Keratinocyte (primary cell): ENCODE results near the gene RNF41. TPM values are rescaled to one million over a fixed set of nuclear protein-coding genes. Genes with fewer than 3 reads are reported as not detected.
"Not testable (repeated sequence)": the region's sequence is repeated elsewhere in the genome, so short reads cannot be mapped to it uniquely, and the experiment has no call there.

Experiments
- DNase-seq: peaks from one replicate; pipeline ENCODE4 v3.0.0-alpha.2; 2011; ENCODE audit warnings: low read depth, missing footprints, low spot score
- FAIRE-seq: peaks from 2 replicates; lab custom pipeline; 2011; peaks lifted over from hg19 to GRCh38; lab: Jason Lieb, UNC
- H2AFZ ChIP-seq: 2 replicates; pipeline ENCODE4 v1.6.0; 2012; ENCODE audit warnings: low read length, control low read depth, inconsistent platforms; ENCODE audit not compliant: control insufficient read depth
- H3K27ac ChIP-seq: 2 replicates; pipeline ENCODE4 v1.5.1; 2011; ENCODE audit warnings: low read length; ENCODE audit not compliant: control insufficient read depth, insufficient read depth
- H3K27me3 ChIP-seq: 3 replicates; pipeline ENCODE4 v1.6.0; 2011; ENCODE audit warnings: low read length; ENCODE audit not compliant: control insufficient read depth, insufficient read depth; ENCODE audit errors: extremely low read depth
- H3K36me3 ChIP-seq, 2 experiments: 2 replicates in 1 of 2; 3 replicates in 1 of 2; pipeline ENCODE4 v1.5.1; 2011; ENCODE audit warnings: low read length in 2 of 2, mild to moderate bottlenecking in 1 of 2; ENCODE audit not compliant: control insufficient read depth in 2 of 2, insufficient read depth in 2 of 2; ENCODE audit errors: extremely low read depth in 1 of 2
- H3K4me1 ChIP-seq: 3 replicates; pipeline ENCODE4 v1.5.1; 2011; ENCODE audit warnings: low read length; ENCODE audit not compliant: control insufficient read depth, insufficient read depth; ENCODE audit errors: extremely low read depth
- H3K4me2 ChIP-seq: 3 replicates; pipeline ENCODE4 v1.6.0; 2011; ENCODE audit warnings: low read depth, low read length; ENCODE audit not compliant: control insufficient read depth, insufficient read depth; ENCODE audit errors: extremely low read depth
- H3K4me3 ChIP-seq, 3 experiments: fragments of 200-600 bp in 1 of 3; sonication (generic) in 1 of 3; 2 replicates in 2 of 3; 3 replicates in 1 of 3; pipeline ENCODE4 v1.5.1; 2011 to 2016; ENCODE audit warnings: low read length in 3 of 3, mild to moderate bottlenecking in 3 of 3, control low read depth in 2 of 3, inconsistent platforms in 1 of 3, low read depth in 1 of 3, mixed read lengths in 1 of 3, mixed run types in 1 of 3, moderate library complexity in 1 of 3; ENCODE audit not compliant: control insufficient read depth in 2 of 3, insufficient read depth in 2 of 3; ENCODE audit errors: extremely low read depth in 1 of 3
- H3K79me2 ChIP-seq: 2 replicates; pipeline ENCODE4 v1.6.0; 2012; ENCODE audit warnings: low read length; ENCODE audit not compliant: control insufficient read depth, insufficient read depth
- H3K9ac ChIP-seq: 3 replicates; pipeline ENCODE4 v1.6.0; 2011; ENCODE audit warnings: low read length; ENCODE audit not compliant: control insufficient read depth, insufficient read depth; ENCODE audit errors: extremely low read depth
- H3K9me1 ChIP-seq: 3 replicates; pipeline ENCODE4 v1.6.0; 2011; ENCODE audit warnings: low read length; ENCODE audit not compliant: control insufficient read depth, insufficient read depth; ENCODE audit errors: extremely low read depth
- H3K9me3 ChIP-seq: 2 replicates; pipeline ENCODE4 v1.5.1; 2012; ENCODE audit warnings: low read depth, low read length; ENCODE audit not compliant: control insufficient read depth
- H4K20me1 ChIP-seq: 3 replicates; pipeline ENCODE4 v1.6.0; 2011; ENCODE audit warnings: low read length; ENCODE audit not compliant: control insufficient read depth, insufficient read depth; ENCODE audit errors: extremely low read depth
- EZH2 ChIP-seq: IDR thresholded peaks from one replicate; pipeline ENCODE4 v1.6.1; 2012; ENCODE audit warnings: inconsistent platforms, mild to moderate bottlenecking, low read length, moderate library complexity
- dilution Hi-C: fragments of 300-500 bp; cut with MboI; formaldehyde crosslinking; loops from one replicate; pipeline ENCODE4 v1.7.0; 2020; ENCODE audit warnings: low sequenced_read_pairs; ENCODE audit not compliant: extremely low pct_ligation_motif_present
- polyA plus RNA-seq, 5 experiments: library from polyadenylated mRNA; depleted of rRNA in 3 of 5; stranded (reverse) in 3 of 5; stranded (forward) in 1 of 5; unstranded in 1 of 5; fragments of >200 nt; gene quantifications; 1 replicate in 1 of 5; 2 replicates in 3 of 5; 3 replicates in 1 of 5; pipeline versions ENCODE4 v1.2.1 to v1.2.3, GENCODE V29; 2011 to 2012; ENCODE audit warnings: missing spikeins in 2 of 5, low read depth in 1 of 5, low replicate concordance in 1 of 5
- TF ChIP-seq, protein P1 (sequence below), 3 experiments: IDR thresholded peaks in 1 of 3; conservative IDR thresholded peaks in 1 of 3; optimal IDR thresholded peaks in 1 of 3; 2 replicates in 2 of 3; 3 replicates in 1 of 3; pipeline versions ENCODE3 to v1.5.1; 2011; ENCODE audit warnings: low read length in 3 of 3, mild to moderate bottlenecking in 3 of 3, moderate library complexity in 2 of 3, control low read depth in 1 of 3, inconsistent platforms in 1 of 3; ENCODE audit not compliant: insufficient read depth in 2 of 3; ENCODE audit errors: extremely low read depth in 1 of 3

The RNF41 gene
- polyA plus RNA-seq, 1 donor (not counting 4 experiments of a cell fraction or from before 2014, with no cell fraction given) = 42.2 TPM

DNA sequence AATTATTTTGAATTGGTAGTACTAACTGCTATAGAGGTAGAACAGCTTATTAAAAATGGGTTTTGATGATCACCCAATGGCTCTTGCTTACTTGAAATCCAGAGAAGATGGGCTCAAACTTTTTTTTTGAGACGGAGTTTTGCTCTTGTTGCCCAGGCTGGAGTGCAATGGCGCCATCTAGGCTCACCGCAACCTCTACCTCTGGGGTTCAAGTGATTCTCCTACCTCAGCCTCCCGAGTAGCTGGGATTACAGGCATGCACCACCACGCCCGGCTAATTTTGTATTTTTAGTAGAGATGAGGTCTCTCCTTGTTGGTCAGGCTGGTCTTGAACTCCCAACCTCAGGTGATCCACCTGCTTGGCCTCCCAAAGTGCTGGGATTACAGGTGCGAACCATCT is 41.2 kb upstream of the RNF41 start:
- dilution Hi-C loops, H4K20me1 ChIP-seq, H3K9me1 ChIP-seq, FAIRE-seq, H3K27me3 ChIP-seq, H3K9me3 ChIP-seq, H3K4me2 ChIP-seq, H3K79me2 ChIP-seq, H3K36me3 ChIP-seq, DNase-seq, H3K9ac ChIP-seq, H3K4me3 ChIP-seq, H2AFZ ChIP-seq: not testable (repeated sequence)
- Histone ChIP-seq H3K4me1 (peaks cover 26% of the 10 kb centered on the region), H3K27ac (peak overlapping the region; percentile 76)

DNA sequence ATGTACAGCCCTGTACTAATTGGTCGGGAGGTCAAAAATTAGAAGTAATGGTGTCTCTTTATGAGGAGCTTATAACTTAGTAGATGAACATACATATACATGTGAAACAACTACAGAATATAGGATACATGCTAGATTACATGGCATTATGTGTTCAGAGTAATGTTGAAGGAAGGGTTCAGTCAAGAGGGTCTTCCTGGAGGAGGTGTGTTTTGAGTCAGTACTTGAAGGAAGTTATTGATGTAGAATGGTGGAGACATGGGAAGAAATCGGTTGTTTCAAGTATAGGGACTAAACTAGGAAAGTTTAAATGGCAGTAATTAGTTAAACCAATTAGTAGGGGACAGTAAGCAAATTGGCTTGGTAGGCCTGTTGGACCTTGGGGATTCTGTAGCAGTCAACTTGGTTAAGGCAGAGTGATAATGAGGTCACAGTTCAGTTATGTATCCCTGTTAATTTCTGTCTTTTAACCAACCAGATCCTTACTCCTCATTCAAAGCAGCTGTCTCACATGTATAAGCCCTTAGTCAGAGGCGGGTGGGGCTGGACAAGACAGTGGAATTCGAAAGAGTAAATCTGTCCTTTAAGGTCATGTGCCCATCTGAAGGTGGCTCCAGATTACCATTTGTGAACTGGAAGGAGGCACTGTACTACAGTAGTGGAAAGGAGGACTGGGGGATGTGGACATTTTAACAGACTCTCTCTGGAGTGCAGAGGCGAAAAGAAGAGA is 39.9 kb upstream of the RNF41 start:
- TF ChIP-seq, protein P1, sequence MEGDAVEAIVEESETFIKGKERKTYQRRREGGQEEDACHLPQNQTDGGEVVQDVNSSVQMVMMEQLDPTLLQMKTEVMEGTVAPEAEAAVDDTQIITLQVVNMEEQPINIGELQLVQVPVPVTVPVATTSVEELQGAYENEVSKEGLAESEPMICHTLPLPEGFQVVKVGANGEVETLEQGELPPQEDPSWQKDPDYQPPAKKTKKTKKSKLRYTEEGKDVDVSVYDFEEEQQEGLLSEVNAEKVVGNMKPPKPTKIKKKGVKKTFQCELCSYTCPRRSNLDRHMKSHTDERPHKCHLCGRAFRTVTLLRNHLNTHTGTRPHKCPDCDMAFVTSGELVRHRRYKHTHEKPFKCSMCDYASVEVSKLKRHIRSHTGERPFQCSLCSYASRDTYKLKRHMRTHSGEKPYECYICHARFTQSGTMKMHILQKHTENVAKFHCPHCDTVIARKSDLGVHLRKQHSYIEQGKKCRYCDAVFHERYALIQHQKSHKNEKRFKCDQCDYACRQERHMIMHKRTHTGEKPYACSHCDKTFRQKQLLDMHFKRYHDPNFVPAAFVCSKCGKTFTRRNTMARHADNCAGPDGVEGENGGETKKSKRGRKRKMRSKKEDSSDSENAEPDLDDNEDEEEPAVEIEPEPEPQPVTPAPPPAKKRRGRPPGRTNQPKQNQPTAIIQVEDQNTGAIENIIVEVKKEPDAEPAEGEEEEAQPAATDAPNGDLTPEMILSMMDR (optimal IDR thresholded peaks at IDR 0.05 in 1 of 3, IDR thresholded peaks at IDR 0.05 in 1 of 3, conservative IDR thresholded peaks at IDR 0.05 in 1 of 3; ENCODE audit: extremely low read depth in 1 of 3, insufficient read depth in 2 of 3, low read length in 3 of 3) = peak in 1 of 3 experiments; percentile 29
- TF ChIP-seq EZH2 = no peak
- Histone ChIP-seq H3K9me1 (no peaks in the 10 kb centered on the region), H3K36me3 (peaks cover 0 to under 1% of the 10 kb centered on the region in 2 experiments), H3K9ac (no peak overlapping the region), H3K4me1 (peaks cover 34% of the 10 kb centered on the region), H3K27me3 (no peaks in the 10 kb centered on the region), H3K27ac (peak overlapping the region; percentile 76), H3K79me2 (peaks cover 13% of the 10 kb centered on the region), H4K20me1 (no peaks in the 10 kb centered on the region), H3K4me3 (no peak overlapping the region), H3K4me2 (peak overlapping the region; percentile 31), H3K9me3 (no peaks in the 10 kb centered on the region), H2AFZ (peak overlapping the region; percentile 2)
- FAIRE-seq (peak; percentile 67), DNase-seq (peak; percentile 70)
- dilution Hi-C loops = no loop called here
